HG03571 (cell line): Measurements from ENCODE around the gene LRRC63.

Experiments used
- ATAC-seq: cut with Tn5 transposase; IDR thresholded peaks from one replicate; pipeline ENCODE4 v1.9.1; 2021; ENCODE audit not compliant: unreplicated experiment

LRRC63 gene

GRCh38 chr13:46310066-46310465 lies 98.3 kb downstream of the LRRC63 start:
- ATAC-seq, result no peak

- ATAC-seq, result no peak
Measured at GRCh38 chr13:46311217-46311616, 99.5 kb downstream of the LRRC63 start.

- ATAC-seq, result no peak
Measured at GRCh38 chr13:46313024-46313423, 101.3 kb downstream of the LRRC63 start.

GRCh38 chr13:46313432-46314257 lies 101.9 kb downstream of the LRRC63 start:
- ATAC-seq, result no peak

- no peak for ATAC-seq
Measured at GRCh38 chr13:46314587-46314986, 102.9 kb downstream of the LRRC63 start.

GRCh38 chr13:46315036-46315435 lies 103.3 kb downstream of the LRRC63 start:
- no peak for ATAC-seq

- ATAC-seq, result no peak
Measured at GRCh38 chr13:46315491-46316075, 103.9 kb downstream of the LRRC63 start.

GRCh38 chr13:46317120-46317519 lies 105.4 kb downstream of the LRRC63 start:
- no peak for ATAC-seq

- no peak for ATAC-seq
Measured at GRCh38 chr13:46318986-46319385, 107.3 kb downstream of the LRRC63 start.

- ATAC-seq, result no peak
Measured at GRCh38 chr13:46320406-46320805, 108.7 kb downstream of the LRRC63 start.

GRCh38 chr13:46320821-46321220 lies 109.1 kb downstream of the LRRC63 start:
- ATAC-seq, result no peak

GRCh38 chr13:46321494-46322225 lies 109.9 kb downstream of the LRRC63 start:
- ATAC-seq, result no peak

GRCh38 chr13:46324976-46325375 lies 113.2 kb downstream of the LRRC63 start:
- no peak for ATAC-seq
